ENCODE data around the gene FBXO3.
"Not testable (repeated sequence)": the region's sequence is repeated elsewhere in the genome, so short reads cannot be mapped to it uniquely, and the experiment has no call there.

FBXO3 gene

GRCh38 chr11:33729072-33729664 is 45.2 kb downstream of the FBXO3 start:
- not testable (repeated sequence) for DNase-seq (ENCODE audit: low spot score); FAIRE-seq

GRCh38 chr11:33727539-33727938 is 46.8 kb downstream of the FBXO3 start:
- not testable (repeated sequence) for FAIRE-seq; DNase-seq (ENCODE audit: low spot score)

- FAIRE-seq (no peak), DNase-seq (ENCODE audit: low spot score) (no peak)
Measured at GRCh38 chr11:33725496-33725895, 48.8 kb downstream of the FBXO3 start.

GRCh38 chr11:33724644-33725035 is 49.7 kb downstream of the FBXO3 start:
- DNase-seq (ENCODE audit: low spot score) (no peak), FAIRE-seq (no peak)

- peak; percentile 57 for DNase-seq (ENCODE audit: low spot score)
- no peak for FAIRE-seq
Measured at GRCh38 chr11:33723238-33723881, 51.0 kb downstream of the FBXO3 start.

GRCh38 chr11:33722590-33723234 is 51.6 kb downstream of the FBXO3 start:
- FAIRE-seq (no peak), DNase-seq (ENCODE audit: low spot score) (peak; percentile 25)

- no peak for FAIRE-seq
- no peak for DNase-seq (ENCODE audit: low spot score)
Measured at GRCh38 chr11:33721984-33722383, 52.3 kb downstream of the FBXO3 start.

- DNase-seq (ENCODE audit: low spot score): peak; percentile 61
- FAIRE-seq: no peak
Measured at GRCh38 chr11:33721426-33721825, 52.9 kb downstream of the FBXO3 start.

GRCh38 chr11:33719587-33719986 is 54.7 kb downstream of the FBXO3 start:
- FAIRE-seq: no peak
- no peak for DNase-seq (ENCODE audit: low spot score)

GRCh38 chr11:33718440-33718839 is 55.9 kb downstream of the FBXO3 start:
- DNase-seq (ENCODE audit: low spot score) (no peak), FAIRE-seq (no peak)

GRCh38 chr11:33716243-33716642 is 58.1 kb downstream of the FBXO3 start:
- no peak for FAIRE-seq
- DNase-seq (ENCODE audit: low spot score): no peak

- DNase-seq (ENCODE audit: low spot score) (no peak), FAIRE-seq (no peak)
Measured at GRCh38 chr11:33713856-33714398, 60.4 kb downstream of the FBXO3 start.

GRCh38 chr11:33713151-33713855 is 61.0 kb downstream of the FBXO3 start:
- FAIRE-seq: no peak
- DNase-seq (ENCODE audit: low spot score): no peak

- DNase-seq (ENCODE audit: low spot score) (no peak), FAIRE-seq (no peak)
Measured at GRCh38 chr11:33712436-33712835, 61.9 kb downstream of the FBXO3 start.

- DNase-seq (ENCODE audit: low spot score) (no peak), FAIRE-seq (no peak)
Measured at GRCh38 chr11:33709466-33709865, 64.9 kb downstream of the FBXO3 start.

- DNase-seq (ENCODE audit: low spot score): no peak
- FAIRE-seq: no peak
Measured at GRCh38 chr11:33708985-33709384, 65.3 kb downstream of the FBXO3 start.

GRCh38 chr11:33707831-33708230 is 66.5 kb downstream of the FBXO3 start:
- not testable (repeated sequence) for FAIRE-seq; DNase-seq (ENCODE audit: low spot score)

- FAIRE-seq: no peak
Measured at GRCh38 chr11:33706966-33707365, 67.4 kb downstream of the FBXO3 start.

GRCh38 chr11:33706546-33706945 is 67.8 kb downstream of the FBXO3 start:
- DNase-seq (ENCODE audit: low spot score): no peak
- no peak for FAIRE-seq

More at GRCh38 chr11:33706966-33707365, 67.4 kb downstream of the FBXO3 start:
- DNase-seq (ENCODE audit: low spot score): no peak

GRCh38 chr11:33704240-33705002 is 69.9 kb downstream of the FBXO3 start:
- DNase-seq (ENCODE audit: low spot score): no peak
- FAIRE-seq: no peak

- peak; percentile 17 for DNase-seq (ENCODE audit: low spot score)
Measured at GRCh38 chr11:33703788-33704187, 70.5 kb downstream of the FBXO3 start.

More at GRCh38 chr11:33703788-33704187, 70.5 kb downstream of the FBXO3 start:
- no peak for FAIRE-seq

Measured in urothelium cell line (cell line).